Ishikawa (cell line): ENCODE data around the gene HLA-B.

ENCODE experiments used
- CEBPB ChIP-seq: IDR thresholded peaks from 2 replicates; pipeline ENCODE4 v1.6.1; 2012
- CREB1 ChIP-seq: IDR thresholded peaks from 2 replicates; pipeline ENCODE4 v1.6.1; 2012; ENCODE audit warnings: low read depth
- EGR1 ChIP-seq: IDR thresholded peaks from 2 replicates; pipeline ENCODE4 v1.6.1; 2012
- EP300 ChIP-seq: IDR thresholded peaks from 2 replicates; pipeline ENCODE4 v1.6.1; 2012; ENCODE audit warnings: borderline replicate concordance
- FOXM1 ChIP-seq: IDR thresholded peaks from 2 replicates; pipeline ENCODE4 v1.6.1; 2012; ENCODE audit warnings: low read depth, borderline replicate concordance
- NFIC ChIP-seq: IDR thresholded peaks from 2 replicates; pipeline ENCODE4 v1.6.1; 2012
- RAD21 ChIP-seq: IDR thresholded peaks from 2 replicates; pipeline ENCODE4 v1.6.1; 2012; ENCODE audit warnings: low read depth
- TAF1 ChIP-seq: IDR thresholded peaks from 2 replicates; pipeline ENCODE4 v1.6.1; 2012; ENCODE audit warnings: low read depth, mild to moderate bottlenecking
- TCF12 ChIP-seq: IDR thresholded peaks from 2 replicates; pipeline ENCODE4 v1.6.1; 2012; ENCODE audit warnings: low read depth
- TEAD4 ChIP-seq: IDR thresholded peaks from 2 replicates; pipeline ENCODE4 v1.6.1; 2012
- USF1 ChIP-seq: IDR thresholded peaks from 2 replicates; pipeline ENCODE4 v1.6.1; 2012
- YY1 ChIP-seq: IDR thresholded peaks from 2 replicates; pipeline ENCODE4 v1.6.1; 2012; ENCODE audit warnings: low read depth
- ZBTB7A ChIP-seq: IDR thresholded peaks from 2 replicates; pipeline ENCODE4 v1.6.1; 2012; ENCODE audit warnings: low read depth
- TF ChIP-seq, protein P1 (sequence below): IDR thresholded peaks from 2 replicates; pipeline ENCODE4 v1.6.1; 2012; ENCODE audit warnings: low read depth, mild to moderate bottlenecking
- TF ChIP-seq, protein P2 (sequence below): IDR thresholded peaks from 2 replicates; pipeline ENCODE4 v1.6.1; 2012

HLA-B gene

DNA sequence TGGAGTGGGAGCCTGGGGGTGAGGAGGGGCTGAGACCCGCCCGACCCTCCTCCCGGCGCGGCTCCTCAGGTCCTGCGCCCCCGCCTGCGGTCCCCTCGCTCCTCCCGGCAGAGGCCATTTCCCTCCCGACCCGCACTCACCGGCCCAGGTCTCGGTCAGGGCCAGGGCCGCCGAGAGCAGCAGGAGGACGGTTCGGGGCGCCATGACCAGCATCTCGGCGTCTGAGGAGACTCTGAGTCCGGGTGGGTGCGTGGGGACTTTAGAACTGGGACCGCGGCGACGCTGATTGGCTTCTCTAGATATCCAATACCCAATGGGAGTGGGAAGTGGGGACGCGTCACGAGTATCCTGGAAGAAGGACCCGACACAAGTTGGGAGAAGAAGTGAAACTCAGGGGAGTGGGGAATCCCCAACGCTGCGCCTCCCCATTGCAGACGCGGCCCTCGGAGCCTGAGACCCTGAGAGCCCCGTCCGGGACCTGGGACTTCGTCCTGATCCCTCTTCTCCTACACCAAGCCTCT, at the start of gene HLA-B:
TSS of gene HLA-B (minus strand) at position 234 of the 521 bp plus-strand sequence. CDS start at position 213, 21 bp downstream.
- TF ChIP-seq TCF12 (no peak), RAD21 (no peak), YY1 (no peak), ZBTB7A (no peak), CREB1 (no peak), USF1 (no peak), TAF1 (no peak), CEBPB (no peak), FOXM1 (no peak), NFIC (no peak), TEAD4 (no peak), EP300 (no peak), EGR1 (no peak)
- TF ChIP-seq, protein P1, sequence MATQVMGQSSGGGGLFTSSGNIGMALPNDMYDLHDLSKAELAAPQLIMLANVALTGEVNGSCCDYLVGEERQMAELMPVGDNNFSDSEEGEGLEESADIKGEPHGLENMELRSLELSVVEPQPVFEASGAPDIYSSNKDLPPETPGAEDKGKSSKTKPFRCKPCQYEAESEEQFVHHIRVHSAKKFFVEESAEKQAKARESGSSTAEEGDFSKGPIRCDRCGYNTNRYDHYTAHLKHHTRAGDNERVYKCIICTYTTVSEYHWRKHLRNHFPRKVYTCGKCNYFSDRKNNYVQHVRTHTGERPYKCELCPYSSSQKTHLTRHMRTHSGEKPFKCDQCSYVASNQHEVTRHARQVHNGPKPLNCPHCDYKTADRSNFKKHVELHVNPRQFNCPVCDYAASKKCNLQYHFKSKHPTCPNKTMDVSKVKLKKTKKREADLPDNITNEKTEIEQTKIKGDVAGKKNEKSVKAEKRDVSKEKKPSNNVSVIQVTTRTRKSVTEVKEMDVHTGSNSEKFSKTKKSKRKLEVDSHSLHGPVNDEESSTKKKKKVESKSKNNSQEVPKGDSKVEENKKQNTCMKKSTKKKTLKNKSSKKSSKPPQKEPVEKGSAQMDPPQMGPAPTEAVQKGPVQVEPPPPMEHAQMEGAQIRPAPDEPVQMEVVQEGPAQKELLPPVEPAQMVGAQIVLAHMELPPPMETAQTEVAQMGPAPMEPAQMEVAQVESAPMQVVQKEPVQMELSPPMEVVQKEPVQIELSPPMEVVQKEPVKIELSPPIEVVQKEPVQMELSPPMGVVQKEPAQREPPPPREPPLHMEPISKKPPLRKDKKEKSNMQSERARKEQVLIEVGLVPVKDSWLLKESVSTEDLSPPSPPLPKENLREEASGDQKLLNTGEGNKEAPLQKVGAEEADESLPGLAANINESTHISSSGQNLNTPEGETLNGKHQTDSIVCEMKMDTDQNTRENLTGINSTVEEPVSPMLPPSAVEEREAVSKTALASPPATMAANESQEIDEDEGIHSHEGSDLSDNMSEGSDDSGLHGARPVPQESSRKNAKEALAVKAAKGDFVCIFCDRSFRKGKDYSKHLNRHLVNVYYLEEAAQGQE = no peak
- TF ChIP-seq, protein P2, sequence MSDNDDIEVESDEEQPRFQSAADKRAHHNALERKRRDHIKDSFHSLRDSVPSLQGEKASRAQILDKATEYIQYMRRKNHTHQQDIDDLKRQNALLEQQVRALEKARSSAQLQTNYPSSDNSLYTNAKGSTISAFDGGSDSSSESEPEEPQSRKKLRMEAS = no peak

- TF ChIP-seq CEBPB (no peak), NFIC (no peak)
Measured at GRCh38 chr6:31405996-31406395, 49.0 kb upstream of the HLA-B start.

GRCh38 chr6:31403283-31404060, 46.5 kb upstream of the HLA-B start, which contains the start of gene MICA:
Gene MICA (plus strand): TSS chr6:31403595. CDS start chr6:31403633, 38 bp downstream.
- TF ChIP-seq FOXM1 (no peak), CREB1 (no peak), TCF12 (peak; percentile 35; the same call in 1 of the 2 replicates), ZBTB7A (peak; percentile 81; the same call in 1 of the 2 replicates), RAD21 (no peak), YY1 (no peak), USF1 (peak; percentile 79), EGR1 (0 out of 2 replicates have a peak, but pooled peaks have one; percentile 8), NFIC (peak; percentile 10; the same call in 1 of the 2 replicates), CEBPB (no peak; the same call in 1 of the 2 replicates)
- TF ChIP-seq, protein P2 = peak; percentile 92
- TF ChIP-seq, protein P1 = no peak

- TF ChIP-seq YY1 (no peak), ZBTB7A (peak; percentile 40; the same call in 1 of the 2 replicates)
Measured at GRCh38 chr6:31402324-31403282, 45.6 kb upstream of the HLA-B start.

- TF ChIP-seq NFIC (no peak), TEAD4 (peak; percentile 53; the same call in 1 of the 2 replicates)
Measured at GRCh38 chr6:31401403-31401802, 44.4 kb upstream of the HLA-B start.
